ENCODE results near the gene ZNF37A. TPM values are rescaled to one million over a fixed set of nuclear protein-coding genes. Genes with fewer than 3 reads are reported as not detected.

ZNF37A gene
- total RNA-seq, 1 donor from 2014 or later = 8.9 TPM

- Histone ChIP-seq H3K27ac (replicated peaks) (no peak overlapping the region), H3K36me3 (no peaks in the 10 kb centered on the region), H3K9me3 (replicated peaks) (peaks cover 14% of the 10 kb centered on the region), H3K4me3 (no peak overlapping the region), H3K4me1 (no peaks in the 10 kb centered on the region), H3K27me3 (ENCODE audit: low read depth) (no peaks in the 10 kb centered on the region)
- intact Hi-C loops (cut with micrococcal nuclease) = no loop called here
- TF ChIP-seq CTCF (IDR thresholded peaks at IDR 0.05; ENCODE audit: borderline replicate concordance) = no peak
- no peak for DNase-seq
Measured at GRCh38 chr10:38184477-38184876, 90.3 kb downstream of the ZNF37A start.

Other genes with a start within 250 kb of the ZNF37A start
- gene ZNF248, start 236.7 kb upstream of the ZNF37A start, total RNA-seq = 15.1 TPM
- 17.8 TPM for gene ZNF25, start 117.7 kb upstream of the ZNF37A start, total RNA-seq
- gene ZNF33A, start 83.7 kb upstream of the ZNF37A start, total RNA-seq = 24.3 TPM

Data from left ventricle myocardium inferior (tissue), 1 donor.